Heart right ventricle (tissue), 16 donors: ENCODE results near the gene KSR2. TPM values are rescaled to one million over a fixed set of nuclear protein-coding genes. Genes with fewer than 3 reads are reported as not detected.
"Not testable (repeated sequence)": the region's sequence is repeated elsewhere in the genome, so short reads cannot be mapped to it uniquely, and the experiment has no call there.

Source experiments
- ATAC-seq, 8 donors: fragments of 200-7000 bp; cut with Tn5 transposase; one replicate each; pipeline ENCODE4 v1.9.1; 2020; ENCODE audit warnings: mild to moderate bottlenecking in 8 of 8, moderate library complexity in 8 of 8, moderate number of reproducible peaks in 1 of 8
- DNase-seq, 2 donors: peaks; one replicate each; pipeline ENCODE4 v3.0.0-alpha.2; 2020
- H3K27ac ChIP-seq, 10 donors: fragments of 200-600 bp; sonication (generic) in 2 of 10; one replicate each; pipeline versions ENCODE4 v1.5.0 to v1.8.0; 2020 to 2022; ENCODE audit warnings: mild to moderate bottlenecking in 3 of 10
- H3K27me3 ChIP-seq, 7 donors: fragments of 200-600 bp; one replicate each; pipeline ENCODE4 v1.8.0; 2021 to 2022; ENCODE audit warnings: mild to moderate bottlenecking in 2 of 7
- H3K36me3 ChIP-seq, 9 donors: fragments of 200-600 bp; sonication (generic) in 1 of 9; one replicate each; pipeline versions ENCODE4 v1.5.0 to v1.8.0; 2020 to 2022; ENCODE audit warnings: mild to moderate bottlenecking in 2 of 9
- H3K4me1 ChIP-seq, 9 donors: fragments of 200-600 bp; sonication (generic) in 1 of 9; one replicate each; pipeline versions ENCODE4 v1.5.0 to v1.8.0; 2020 to 2022; ENCODE audit warnings: mild to moderate bottlenecking in 4 of 9
- H3K4me3 ChIP-seq, 10 donors: fragments of 200-600 bp; sonication (generic) in 2 of 10; one replicate each; pipeline versions ENCODE4 v1.5.0 to v1.8.0; 2020 to 2022; ENCODE audit warnings: mild to moderate bottlenecking in 7 of 10, moderate library complexity in 2 of 10
- H3K9me3 ChIP-seq, 11 donors: fragments of 200-600 bp in 10 of 11; sonication (generic) in 2 of 11; one replicate each; pipeline versions ENCODE4 v1.5.0 to v1.8.0; 2013 to 2022; ENCODE audit warnings: mild to moderate bottlenecking in 2 of 11, control low read depth in 1 of 11, moderate library complexity in 1 of 11
- WGBS, 2 donors: extraction: QIAGEN DNeasy Blood & Tissue Kit; methylation state at CpG; one replicate each; pipeline ENCODE4 v1.1.7; 2013; ENCODE audit warnings: inconsistent platforms in 1 of 2; 5-methylcytosine and 5-hydroxymethylcytosine counted together
- intact Hi-C, 10 donors: fragments of 100-400 bp; cut with DNase I; formaldehyde crosslinking; loops; one replicate each; pipeline versions ENCODE4 v1.11.1 to v1.14.2; 2022
- polyA plus RNA-seq, 2 donors: library from polyadenylated mRNA; stranded (reverse); fragments of 200-250 nt; gene quantifications; one replicate each; pipeline ENCODE4 v1.2.3, GENCODE V29; 2013
- total RNA-seq, 10 donors: library from RNA; stranded (reverse); fragmentation: NEBNext Ultra II Directional in 3 of 10; extraction: Animal tissue kit (Norgen Biotek cat#: 25700) in 3 of 10; gene quantifications; one replicate each; pipeline versions ENCODE4 v1.2.1 to v1.2.4, GENCODE V29; 2021 to 2023
- TF ChIP-seq, protein P1 (sequence below), 9 donors: fragments of 200-600 bp; sonication (generic) in 2 of 9; IDR thresholded peaks; one replicate each; pipeline versions ENCODE4 v1.5.0 to v1.8.0; 2021 to 2022; ENCODE audit warnings: antibody characterized with exemption in 9 of 9, mild to moderate bottlenecking in 5 of 9, moderate library complexity in 1 of 9
- donor health status: Arrhythmogenic right ventricular cardiomyopathy.
- donor health status: ischemic (EF 13 %, LVEDD 7.1; RV severe dilation, severe dysfunction).
- donor health status: healthy with polysubstance abuse.
- donor health status: DM: no; HTN: yes; CAD: no.
- donor health status: DM: no; HTN: no; CAD: no.
- donor health status: ischemic (EF 25% LVEDD 6.9; RV normal size, moderate dysfunction).
- donor health status: ischemic (EF 25% LVEDD 5.7; RV mildly dilated, moderate dysfunction).
- donor health status: healthy.
- donor health status: DM: yes; HTN: yes; CAD: no.
- donor health status: Ischemic cardiomyopathy.
- donor health status: ischemic (EF 35%, LVEDD 5.7; RV mildly dilated, moderate dysfunction).
- donor health status: nonischemic (EF 11% LVEDD 7.7; RV severe dilation, severe dysfunction).
- donor health status: DM: yes; HTN: yes; CAD: no.
- donor health status: PGD.
- donor health status: ischemic (EF 29% LVEDD 5.4; RV normal size, mild dysfunction).
- donor health status: nonischemic (EF 23%, LVEDD 6.1; RV moderate dilation, normal function).

The KSR2 gene
- total and polyA plus RNA-seq, 12 donors: 0.02 TPM; not detected in 9

DNA sequence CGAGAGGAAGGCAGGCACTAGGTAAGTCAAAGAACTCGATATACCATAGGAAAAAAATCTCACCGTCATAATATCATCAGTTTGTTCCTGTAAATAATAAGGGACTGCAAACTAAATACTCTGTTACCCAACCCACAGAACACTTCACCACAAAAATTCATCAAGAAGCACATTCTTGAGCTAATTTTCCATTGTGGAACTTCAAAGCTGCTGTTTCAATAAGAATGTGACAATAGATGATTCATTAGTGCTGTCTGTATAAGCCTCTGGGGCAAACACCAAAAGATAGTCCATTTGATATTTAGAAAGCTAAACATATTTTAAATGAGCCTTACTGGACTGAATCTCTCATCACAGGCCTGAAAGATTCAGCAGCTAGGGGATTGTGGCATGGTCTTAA, 219.4 kb downstream of the KSR2 start:
- H3K4me1 ChIP-seq: no peaks in the 10 kb centered on the region
- ATAC-seq (no peak), DNase-seq (no peak)
- H3K27me3 ChIP-seq: peaks cover 0 to 7% (median 0%) of the 10 kb centered on the region in 7 donors
- intact Hi-C loops: no loop called here
- H3K27ac ChIP-seq: no peak overlapping the region
- TF ChIP-seq, protein P1, sequence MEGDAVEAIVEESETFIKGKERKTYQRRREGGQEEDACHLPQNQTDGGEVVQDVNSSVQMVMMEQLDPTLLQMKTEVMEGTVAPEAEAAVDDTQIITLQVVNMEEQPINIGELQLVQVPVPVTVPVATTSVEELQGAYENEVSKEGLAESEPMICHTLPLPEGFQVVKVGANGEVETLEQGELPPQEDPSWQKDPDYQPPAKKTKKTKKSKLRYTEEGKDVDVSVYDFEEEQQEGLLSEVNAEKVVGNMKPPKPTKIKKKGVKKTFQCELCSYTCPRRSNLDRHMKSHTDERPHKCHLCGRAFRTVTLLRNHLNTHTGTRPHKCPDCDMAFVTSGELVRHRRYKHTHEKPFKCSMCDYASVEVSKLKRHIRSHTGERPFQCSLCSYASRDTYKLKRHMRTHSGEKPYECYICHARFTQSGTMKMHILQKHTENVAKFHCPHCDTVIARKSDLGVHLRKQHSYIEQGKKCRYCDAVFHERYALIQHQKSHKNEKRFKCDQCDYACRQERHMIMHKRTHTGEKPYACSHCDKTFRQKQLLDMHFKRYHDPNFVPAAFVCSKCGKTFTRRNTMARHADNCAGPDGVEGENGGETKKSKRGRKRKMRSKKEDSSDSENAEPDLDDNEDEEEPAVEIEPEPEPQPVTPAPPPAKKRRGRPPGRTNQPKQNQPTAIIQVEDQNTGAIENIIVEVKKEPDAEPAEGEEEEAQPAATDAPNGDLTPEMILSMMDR (IDR thresholded peaks at IDR 0.05): no peak
- no peaks in the 10 kb centered on the region for H3K36me3 ChIP-seq
- 74 to 90% methylated on average over 3 of the region's 3 CpGs for WGBS, 2 donors
- no peak overlapping the region for H3K4me3 ChIP-seq
- H3K9me3 ChIP-seq: peaks cover 0 to 23% (median 0%) of the 10 kb centered on the region in 11 donors

DNA sequence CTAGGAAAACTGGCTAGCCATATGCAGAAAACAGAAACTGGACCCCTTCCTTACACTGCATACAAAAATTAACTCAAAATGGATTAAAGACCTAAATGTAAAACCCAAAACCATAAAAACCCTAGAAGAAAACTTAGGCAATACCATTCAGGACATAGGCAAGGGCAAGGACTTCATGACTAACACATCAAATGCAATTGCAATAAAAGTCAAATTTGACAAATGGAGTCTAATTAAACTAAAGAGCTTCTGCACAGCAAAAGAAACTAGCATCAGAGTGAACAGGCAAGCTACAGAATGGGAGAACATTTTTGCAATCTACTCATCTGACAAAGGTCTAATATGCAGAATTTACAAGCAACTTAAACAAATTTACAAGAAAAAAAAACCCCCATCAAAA, 222.4 kb downstream of the KSR2 start:
- H3K27ac ChIP-seq, H3K27me3 ChIP-seq, DNase-seq, H3K4me1 ChIP-seq, ATAC-seq, H3K36me3 ChIP-seq, intact Hi-C loops, H3K4me3 ChIP-seq: not testable (repeated sequence)
- H3K9me3 ChIP-seq: peaks cover 0 to 23% (median 0%) of the 10 kb centered on the region in 11 donors

GRCh38 chr12:117744418-117744817, 224.4 kb downstream of the KSR2 start:
- ATAC-seq (no peak), DNase-seq (no peak)
- no peaks in the 10 kb centered on the region for H3K27me3 ChIP-seq
- 0 to 76% methylated on average over 1 of the region's 1 CpG for WGBS, 2 donors
- H3K9me3 ChIP-seq: peaks cover 0 to 23% (median 0%) of the 10 kb centered on the region in 11 donors
- H3K27ac ChIP-seq: no peak overlapping the region
- TF ChIP-seq, protein P1 (IDR thresholded peaks at IDR 0.05): no peak
- no peaks in the 10 kb centered on the region for H3K4me1 ChIP-seq
- no peaks in the 10 kb centered on the region for H3K36me3 ChIP-seq
- no peak overlapping the region for H3K4me3 ChIP-seq
- intact Hi-C loops: no loop called here

- Histone ChIP-seq H3K4me1 (no peaks in the 10 kb centered on the region), H3K4me3 (no peak overlapping the region), H3K36me3 (no peaks in the 10 kb centered on the region), H3K27ac (no peak overlapping the region), H3K27me3 (no peaks in the 10 kb centered on the region), H3K9me3 (peaks cover 0 to 23% (median 0%) of the 10 kb centered on the region in 11 donors)
- DNase-seq (no peak), ATAC-seq (no peak)
- TF ChIP-seq, protein P1 (IDR thresholded peaks at IDR 0.05): no peak
- 89 to 90% methylated on average over 1 of the region's 1 CpG for WGBS, 2 donors
- intact Hi-C loops: no loop called here
Observed at GRCh38 chr12:117743761-117744160, 225.0 kb downstream of the KSR2 start.

GRCh38 chr12:117742721-117743120, 226.1 kb downstream of the KSR2 start:
- TF ChIP-seq, protein P1 (IDR thresholded peaks at IDR 0.05): no peak
- Histone ChIP-seq H3K36me3 (no peaks in the 10 kb centered on the region), H3K9me3 (peaks cover 0 to 18% (median 0%) of the 10 kb centered on the region in 11 donors), H3K27ac (no peak overlapping the region), H3K4me3 (no peak overlapping the region), H3K27me3 (no peaks in the 10 kb centered on the region), H3K4me1 (no peaks in the 10 kb centered on the region)
- intact Hi-C loops: no loop called here
- DNase-seq (no peak), ATAC-seq (no peak)
- 73 to 80% methylated on average over 4 of the region's 4 CpGs for WGBS, 2 donors
